HL-60 (cell line): ENCODE measurements around the gene ISCU.

ENCODE experiments used
- DNase-seq, 2 experiments: peaks; one replicate each; pipeline ENCODE4 v3.0.0-alpha.2; 2010 to 2020; ENCODE audit warnings: low read depth in 1 of 2, low spot score in 1 of 2
- H3K27ac ChIP-seq: fragments of 250-450 bp; sonication (Bioruptor Pico); replicated peaks from 2 replicates; pipeline ENCODE4 v1.5.1; 2020; ENCODE audit warnings: mild to moderate bottlenecking, moderate library complexity
- H3K27me3 ChIP-seq: fragments of 250-450 bp; sonication (Bioruptor Pico); 2 replicates; pipeline ENCODE4 v1.5.1; 2021; ENCODE audit warnings: mild to moderate bottlenecking, moderate library complexity; ENCODE audit not compliant: insufficient read depth, poor library complexity, severe bottlenecking
- H3K4me3 ChIP-seq: replicated peaks from 2 replicates; pipeline ENCODE4 v1.5.1; 2011; ENCODE audit warnings: mild to moderate bottlenecking, control low read depth, low read length; ENCODE audit not compliant: insufficient read depth
- GABPA ChIP-seq: IDR thresholded peaks from 2 replicates; pipeline ENCODE4 v1.6.1; 2012; ENCODE audit warnings: low read depth
- POLR2AphosphoS5 ChIP-seq: IDR thresholded peaks from 2 replicates; pipeline ENCODE4 v1.6.1; 2012; ENCODE audit warnings: low read depth
- REST ChIP-seq: IDR thresholded peaks from 2 replicates; pipeline ENCODE4 v1.6.1; 2012; ENCODE audit warnings: low read depth; ENCODE audit not compliant: insufficient replicate concordance
- SPI1 ChIP-seq: IDR thresholded peaks from 2 replicates; pipeline ENCODE4 v1.6.1; 2012; ENCODE audit warnings: low read depth, mild to moderate bottlenecking, borderline replicate concordance
- TF ChIP-seq, protein P1 (sequence below): IDR thresholded peaks from one replicate; pipeline ENCODE4 v1.5.1; 2011; ENCODE audit warnings: low read length, control low read depth, inconsistent platforms; ENCODE audit not compliant: insufficient read depth

Gene ISCU

DNA sequence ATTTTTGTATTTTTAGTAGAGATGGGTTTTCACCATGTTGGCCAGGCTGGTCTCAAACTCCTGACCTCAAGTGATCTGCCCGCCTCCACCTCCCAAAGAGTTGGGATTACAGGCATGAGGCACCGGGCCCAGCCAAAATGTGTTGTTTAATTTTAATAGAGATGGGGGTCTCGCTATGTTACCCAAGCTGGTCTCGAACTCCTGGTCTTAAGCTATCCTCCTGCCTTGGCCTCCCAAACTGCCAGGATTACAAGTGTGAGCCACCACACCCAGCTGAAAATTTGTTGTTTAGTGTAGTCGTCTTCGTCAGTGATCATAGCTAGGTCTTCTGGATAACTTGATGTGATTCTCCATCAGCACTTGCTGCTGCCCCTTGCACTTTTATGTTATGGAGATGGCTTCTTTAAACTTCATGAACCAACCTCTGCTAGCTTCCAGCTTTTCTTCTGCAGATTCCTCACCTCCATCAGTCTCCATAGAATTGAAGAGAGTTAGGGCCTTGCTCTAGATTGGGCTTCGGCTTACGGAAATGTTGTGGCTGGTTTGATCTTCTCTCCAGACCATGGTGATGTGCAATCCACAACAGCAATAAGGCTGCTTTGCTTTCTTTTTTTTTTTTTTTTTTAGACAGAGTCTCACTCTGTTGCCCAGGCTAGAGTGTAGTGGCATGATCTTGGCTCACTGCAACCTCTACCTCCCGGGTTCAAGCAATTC lies 13.0 kb downstream of the ISCU start:
- DNase-seq, result no peak
- no peak for TF ChIP-seq GABPA
- TF ChIP-seq REST, result no peak
- TF ChIP-seq, protein P1, sequence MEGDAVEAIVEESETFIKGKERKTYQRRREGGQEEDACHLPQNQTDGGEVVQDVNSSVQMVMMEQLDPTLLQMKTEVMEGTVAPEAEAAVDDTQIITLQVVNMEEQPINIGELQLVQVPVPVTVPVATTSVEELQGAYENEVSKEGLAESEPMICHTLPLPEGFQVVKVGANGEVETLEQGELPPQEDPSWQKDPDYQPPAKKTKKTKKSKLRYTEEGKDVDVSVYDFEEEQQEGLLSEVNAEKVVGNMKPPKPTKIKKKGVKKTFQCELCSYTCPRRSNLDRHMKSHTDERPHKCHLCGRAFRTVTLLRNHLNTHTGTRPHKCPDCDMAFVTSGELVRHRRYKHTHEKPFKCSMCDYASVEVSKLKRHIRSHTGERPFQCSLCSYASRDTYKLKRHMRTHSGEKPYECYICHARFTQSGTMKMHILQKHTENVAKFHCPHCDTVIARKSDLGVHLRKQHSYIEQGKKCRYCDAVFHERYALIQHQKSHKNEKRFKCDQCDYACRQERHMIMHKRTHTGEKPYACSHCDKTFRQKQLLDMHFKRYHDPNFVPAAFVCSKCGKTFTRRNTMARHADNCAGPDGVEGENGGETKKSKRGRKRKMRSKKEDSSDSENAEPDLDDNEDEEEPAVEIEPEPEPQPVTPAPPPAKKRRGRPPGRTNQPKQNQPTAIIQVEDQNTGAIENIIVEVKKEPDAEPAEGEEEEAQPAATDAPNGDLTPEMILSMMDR, result no peak
- no peak for TF ChIP-seq POLR2AphosphoS5
- no peak for TF ChIP-seq SPI1

GRCh38 chr12:108576660-108577234 lies 14.4 kb downstream of the ISCU start:
- TF ChIP-seq, protein P1, result no peak
- TF ChIP-seq GABPA, result no peak
- no peak for TF ChIP-seq SPI1
- no peak for TF ChIP-seq REST
- TF ChIP-seq POLR2AphosphoS5, result no peak
- Histone ChIP-seq H3K27ac (no peak overlapping the region), H3K4me3 (no peak overlapping the region), H3K27me3 (no peaks in the 10 kb centered on the region)
- DNase-seq, result no peak

More for the DNA sequence above, 13.0 kb downstream of the ISCU start:
- H3K4me3 ChIP-seq, result no peak overlapping the region
- no peaks in the 10 kb centered on the region for H3K27me3 ChIP-seq
- H3K27ac ChIP-seq, result no peak overlapping the region

- Histone ChIP-seq H3K27ac (no peak overlapping the region), H3K4me3 (no peak overlapping the region), H3K27me3 (no peaks in the 10 kb centered on the region)
- TF ChIP-seq, protein P1, result no peak
- TF ChIP-seq POLR2AphosphoS5, result no peak
- TF ChIP-seq GABPA, result no peak
- no peak for TF ChIP-seq SPI1
- no peak for TF ChIP-seq REST
- no peak for DNase-seq
Observed at GRCh38 chr12:108577458-108577857, 15.1 kb downstream of the ISCU start.
